ENCODE results near the gene TCHP. TPM values are rescaled to one million over a fixed set of nuclear protein-coding genes. Genes with fewer than 3 reads are reported as not detected.

The TCHP gene
- total and polyA plus RNA-seq, 12 donors, result 7.0 to 14.1 (median 9.1) TPM

DNA sequence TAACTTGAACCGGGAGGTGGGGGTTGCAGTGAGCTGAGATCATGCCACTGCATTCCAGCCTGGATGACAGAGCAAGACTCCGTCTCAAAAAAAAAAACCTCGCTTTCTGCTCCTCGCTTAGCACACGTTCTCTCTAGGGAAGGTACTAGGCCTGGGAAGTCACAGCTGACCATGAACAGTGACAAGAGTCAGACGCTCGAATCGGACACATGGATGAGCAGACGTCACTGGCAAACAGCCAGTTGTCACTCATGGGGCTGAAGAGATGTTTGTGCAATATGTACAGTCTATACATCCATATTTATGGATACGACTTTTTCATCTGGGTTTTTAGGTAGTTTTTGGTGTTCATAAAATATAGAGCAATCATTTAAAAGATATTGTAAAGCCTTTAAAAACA lies 19.4 kb downstream of the TCHP start:
- Histone ChIP-seq H3K27me3 (no peaks in the 10 kb centered on the region), H3K4me3 (no peak overlapping the region), H3K36me3 (peaks cover 3 to 90% (median 41%) of the 10 kb centered on the region in 9 donors), H3K9me3 (no peaks in the 10 kb centered on the region), H3K4me1 (no peaks in the 10 kb centered on the region), H3K27ac (no peak overlapping the region)
- ATAC-seq, result no peak
- TF ChIP-seq, protein P1, sequence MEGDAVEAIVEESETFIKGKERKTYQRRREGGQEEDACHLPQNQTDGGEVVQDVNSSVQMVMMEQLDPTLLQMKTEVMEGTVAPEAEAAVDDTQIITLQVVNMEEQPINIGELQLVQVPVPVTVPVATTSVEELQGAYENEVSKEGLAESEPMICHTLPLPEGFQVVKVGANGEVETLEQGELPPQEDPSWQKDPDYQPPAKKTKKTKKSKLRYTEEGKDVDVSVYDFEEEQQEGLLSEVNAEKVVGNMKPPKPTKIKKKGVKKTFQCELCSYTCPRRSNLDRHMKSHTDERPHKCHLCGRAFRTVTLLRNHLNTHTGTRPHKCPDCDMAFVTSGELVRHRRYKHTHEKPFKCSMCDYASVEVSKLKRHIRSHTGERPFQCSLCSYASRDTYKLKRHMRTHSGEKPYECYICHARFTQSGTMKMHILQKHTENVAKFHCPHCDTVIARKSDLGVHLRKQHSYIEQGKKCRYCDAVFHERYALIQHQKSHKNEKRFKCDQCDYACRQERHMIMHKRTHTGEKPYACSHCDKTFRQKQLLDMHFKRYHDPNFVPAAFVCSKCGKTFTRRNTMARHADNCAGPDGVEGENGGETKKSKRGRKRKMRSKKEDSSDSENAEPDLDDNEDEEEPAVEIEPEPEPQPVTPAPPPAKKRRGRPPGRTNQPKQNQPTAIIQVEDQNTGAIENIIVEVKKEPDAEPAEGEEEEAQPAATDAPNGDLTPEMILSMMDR (IDR thresholded peaks at IDR 0.05), result no peak
- intact Hi-C loops (cut with DNase I), result no loop called here
- DNase-seq, result no peak
- 65 to 71% methylated on average over 10 of the region's 10 CpGs for WGBS, 2 donors

DNA sequence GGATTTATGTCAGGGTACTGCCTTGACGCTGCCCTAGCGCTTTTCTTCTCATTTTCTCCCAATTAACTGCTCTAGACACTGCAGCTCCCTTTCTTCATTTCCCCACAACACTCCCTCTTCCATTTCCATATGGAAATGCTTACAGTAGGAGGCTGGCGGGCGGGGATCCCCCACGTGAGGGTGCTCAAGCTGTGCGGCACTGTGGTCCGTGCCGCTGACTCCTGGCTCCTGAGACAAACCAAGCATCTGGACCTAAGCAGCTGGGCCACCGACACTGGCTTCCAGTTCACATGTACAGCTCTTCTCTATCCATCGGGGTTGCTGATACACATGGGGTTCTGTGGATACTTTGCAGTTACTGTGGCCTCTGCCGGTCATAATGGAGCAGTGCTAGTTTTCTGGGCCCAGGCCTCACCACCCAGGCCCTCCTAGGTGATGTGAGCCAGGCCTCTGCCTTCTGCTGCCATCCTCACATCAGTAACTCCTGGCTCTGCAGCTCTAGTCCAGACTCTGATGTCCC lies 20.2 kb downstream of the TCHP start:
- DNase-seq (no peak), ATAC-seq (no peak)
- peaks cover 1 to 89% (median 38%) of the 10 kb centered on the region in 9 donors for H3K36me3 ChIP-seq
- WGBS, 2 donors, result 91 to 95% methylated on average over 11 of the region's 11 CpGs
- TF ChIP-seq, protein P1 (IDR thresholded peaks at IDR 0.05), result no peak
- H3K9me3 ChIP-seq, result no peaks in the 10 kb centered on the region
- intact Hi-C loops (cut with DNase I), result no loop called here
- no peaks in the 10 kb centered on the region for H3K27me3 ChIP-seq
- no peaks in the 10 kb centered on the region for H3K4me1 ChIP-seq
- H3K27ac ChIP-seq, result no peak overlapping the region
- no peak overlapping the region for H3K4me3 ChIP-seq

GRCh38 chr12:109921982-109922381 lies 21.9 kb downstream of the TCHP start:
- no peak overlapping the region for H3K4me3 ChIP-seq
- TF ChIP-seq, protein P1 (IDR thresholded peaks at IDR 0.05), result no peak
- H3K9me3 ChIP-seq, result no peaks in the 10 kb centered on the region
- no peak overlapping the region for H3K27ac ChIP-seq
- 76 to 78% methylated on average over 4 of the region's 4 CpGs for WGBS, 2 donors
- no peaks in the 10 kb centered on the region for H3K27me3 ChIP-seq
- H3K36me3 ChIP-seq, result peaks cover 0 to 89% (median 22%) of the 10 kb centered on the region in 9 donors
- intact Hi-C loops (cut with DNase I), result no loop called here
- no peak for DNase-seq
- no peaks in the 10 kb centered on the region for H3K4me1 ChIP-seq
- ATAC-seq, result no peak

DNA sequence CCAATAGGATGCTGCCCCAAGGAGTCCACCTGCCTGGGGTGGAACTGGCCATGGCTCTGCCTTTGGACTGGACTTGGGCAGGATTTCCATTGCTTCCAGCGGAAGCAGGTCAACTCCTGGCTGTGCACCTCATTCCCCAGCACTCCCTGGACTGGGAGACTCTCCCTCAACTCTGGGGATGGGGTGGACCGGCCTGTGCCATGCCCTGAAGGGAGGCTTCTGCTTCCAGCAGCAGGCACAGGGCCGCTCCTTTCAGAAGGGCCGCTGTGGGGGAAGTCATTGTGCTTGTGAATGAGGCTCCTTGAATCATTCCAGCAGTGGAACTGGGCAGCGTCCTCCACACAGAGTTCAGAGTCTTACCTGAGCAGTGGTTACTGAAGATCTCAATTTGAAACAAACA lies 23.0 kb downstream of the TCHP start:
- Histone ChIP-seq H3K36me3 (peaks cover 0 to 88% (median 13%) of the 10 kb centered on the region in 9 donors), H3K4me3 (no peak overlapping the region), H3K27me3 (no peaks in the 10 kb centered on the region), H3K4me1 (peaks cover 0 to 4% (median 0%) of the 10 kb centered on the region in 9 donors), H3K9me3 (no peaks in the 10 kb centered on the region), H3K27ac (no peak overlapping the region)
- ATAC-seq, result no peak
- 88 to 91% methylated on average over 5 of the region's 5 CpGs for WGBS, 2 donors
- TF ChIP-seq, protein P1 (IDR thresholded peaks at IDR 0.05), result no peak
- no peak for DNase-seq
- intact Hi-C loops (cut with DNase I), result no loop called here
